Vagina (tissue), 2 donors: Measurements from ENCODE around the gene SCNN1B. TPM values are rescaled to one million over a fixed set of nuclear protein-coding genes. Genes with fewer than 3 reads are reported as not detected.

Experiments
- DNase-seq, 2 donors: peaks; one replicate each; pipeline ENCODE4 v3.0.0-alpha.2; 2017; ENCODE audit errors: extremely low spot score in 2 of 2
- H3K27ac ChIP-seq: fragments of 200-600 bp; sonication (generic); one replicate; pipeline ENCODE4 v1.5.1; 2019
- H3K27me3 ChIP-seq: fragments of 200-600 bp; sonication (generic); one replicate; pipeline ENCODE4 v1.5.1; 2019
- H3K36me3 ChIP-seq, 2 donors: fragments of 200-600 bp; sonication (generic); one replicate each; pipeline ENCODE4 v1.5.1; 2017 to 2019
- H3K4me1 ChIP-seq: fragments of 200-600 bp; sonication (generic); one replicate; pipeline ENCODE4 v1.5.1; 2019
- H3K4me3 ChIP-seq, 2 donors: fragments of 200-600 bp; sonication (generic); 1 replicate in 1 of 2; 2 replicates in 1 of 2; pipeline ENCODE4 v1.5.1; 2016 to 2019
- H3K9me3 ChIP-seq: fragments of 200-600 bp; sonication (generic); one replicate; pipeline ENCODE4 v1.5.1; 2019
- POLR2A ChIP-seq, 2 donors: fragments of 450-650 bp; IDR thresholded peaks; one replicate each; pipeline ENCODE4 v1.6.1; 2017; ENCODE audit warnings: antibody characterized with exemption in 2 of 2, mild to moderate bottlenecking in 2 of 2, moderate library complexity in 2 of 2
- POLR2AphosphoS5 ChIP-seq, 2 donors: sonication (generic); formaldehyde crosslinking; IDR thresholded peaks; one replicate each; pipeline ENCODE4 v1.9.0; 2017; ENCODE audit warnings: antibody characterized with exemption in 2 of 2, mild to moderate bottlenecking in 2 of 2, low read depth in 1 of 2; ENCODE audit not compliant: insufficient read depth in 1 of 2
- intact Hi-C: fragments of 100-400 bp; cut with DNase I; formaldehyde crosslinking; loops from one replicate; pipeline ENCODE4 v1.15.1; 2023
- total RNA-seq: library from RNA; depleted of rRNA; stranded (reverse); fragments of >200 nt; gene quantifications from one replicate; pipeline ENCODE4 v1.2.3, GENCODE V29; 2016
- TF ChIP-seq, protein P1 (sequence below), 3 experiments: fragments of 450-650 bp in 2 of 3; fragments of 200-600 bp in 1 of 3; sonication (generic) in 1 of 3; IDR thresholded peaks; one replicate each; pipeline ENCODE4 v1.5.1; 2017 to 2019; ENCODE audit warnings: antibody characterized with exemption in 3 of 3, mild to moderate bottlenecking in 2 of 3, moderate library complexity in 2 of 3

SCNN1B gene
- total RNA-seq, 1 donor from 2014 or later = 76.9 TPM

DNA sequence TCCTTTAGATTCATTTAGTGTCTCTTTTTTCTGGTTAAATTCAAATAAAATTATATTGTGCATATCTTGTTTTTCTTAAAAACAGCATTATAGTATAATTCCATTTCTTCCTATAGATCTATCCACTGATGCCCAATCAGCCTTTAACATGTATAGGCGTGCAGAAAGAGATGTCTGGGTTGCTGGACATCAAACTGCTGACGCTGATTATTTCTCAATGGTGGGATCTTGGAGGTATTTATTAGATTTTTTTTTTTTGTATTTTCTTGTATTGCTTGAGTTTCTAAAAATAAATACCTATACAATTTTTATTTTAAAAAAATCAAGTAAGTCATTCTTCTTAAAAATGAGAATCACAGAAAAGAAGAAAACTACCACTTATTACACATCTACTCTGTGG, 100.0 kb downstream of the SCNN1B start:
- Histone ChIP-seq H3K4me1 (peaks cover 6% of the 10 kb centered on the region), H3K36me3 (peaks cover 0 to 63% of the 10 kb centered on the region in 2 donors), H3K9me3 (no peaks in the 10 kb centered on the region), H3K27me3 (no peaks in the 10 kb centered on the region), H3K4me3 (no peak overlapping the region), H3K27ac (no peak overlapping the region)
- no peak for DNase-seq
- intact Hi-C loops = no loop called here
- TF ChIP-seq, protein P1, sequence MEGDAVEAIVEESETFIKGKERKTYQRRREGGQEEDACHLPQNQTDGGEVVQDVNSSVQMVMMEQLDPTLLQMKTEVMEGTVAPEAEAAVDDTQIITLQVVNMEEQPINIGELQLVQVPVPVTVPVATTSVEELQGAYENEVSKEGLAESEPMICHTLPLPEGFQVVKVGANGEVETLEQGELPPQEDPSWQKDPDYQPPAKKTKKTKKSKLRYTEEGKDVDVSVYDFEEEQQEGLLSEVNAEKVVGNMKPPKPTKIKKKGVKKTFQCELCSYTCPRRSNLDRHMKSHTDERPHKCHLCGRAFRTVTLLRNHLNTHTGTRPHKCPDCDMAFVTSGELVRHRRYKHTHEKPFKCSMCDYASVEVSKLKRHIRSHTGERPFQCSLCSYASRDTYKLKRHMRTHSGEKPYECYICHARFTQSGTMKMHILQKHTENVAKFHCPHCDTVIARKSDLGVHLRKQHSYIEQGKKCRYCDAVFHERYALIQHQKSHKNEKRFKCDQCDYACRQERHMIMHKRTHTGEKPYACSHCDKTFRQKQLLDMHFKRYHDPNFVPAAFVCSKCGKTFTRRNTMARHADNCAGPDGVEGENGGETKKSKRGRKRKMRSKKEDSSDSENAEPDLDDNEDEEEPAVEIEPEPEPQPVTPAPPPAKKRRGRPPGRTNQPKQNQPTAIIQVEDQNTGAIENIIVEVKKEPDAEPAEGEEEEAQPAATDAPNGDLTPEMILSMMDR (IDR thresholded peaks at IDR 0.05) = no peak
- TF ChIP-seq POLR2A (IDR thresholded peaks at IDR 0.05) (no peak), POLR2AphosphoS5 (IDR thresholded peaks at IDR 0.05; ENCODE audit: insufficient read depth in 1 of 2, low read depth in 1 of 2) (no peak)

DNA sequence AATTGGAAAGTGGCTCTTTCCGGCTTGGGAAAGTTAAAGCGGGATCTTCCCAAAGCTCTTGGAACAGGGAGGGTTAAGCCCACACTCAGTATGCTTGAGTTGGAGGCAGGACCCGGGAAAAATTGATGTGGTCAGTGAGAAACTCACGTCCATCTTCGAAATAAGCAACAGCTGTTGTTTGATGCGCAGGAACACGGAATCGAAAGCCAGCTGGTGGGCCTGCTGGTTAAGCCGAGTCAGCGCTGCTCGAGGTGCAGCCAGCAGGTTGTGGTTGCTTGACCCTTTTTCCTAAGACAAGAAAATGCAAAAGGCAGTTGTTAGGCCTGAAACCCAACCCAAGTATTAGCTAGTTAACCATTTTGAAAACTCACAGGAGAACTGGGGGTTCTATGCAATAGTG, 101.4 kb downstream of the SCNN1B start:
- intact Hi-C loops = no loop called here
- H3K4me1 ChIP-seq = peaks cover 11% of the 10 kb centered on the region
- DNase-seq = no peak
- no peak overlapping the region for H3K4me3 ChIP-seq
- peaks cover 0 to 49% of the 10 kb centered on the region in 2 donors for H3K36me3 ChIP-seq
- TF ChIP-seq, protein P1 (IDR thresholded peaks at IDR 0.05) = no peak
- TF ChIP-seq POLR2AphosphoS5 (IDR thresholded peaks at IDR 0.05; ENCODE audit: insufficient read depth in 1 of 2, low read depth in 1 of 2) = no peak
- TF ChIP-seq POLR2A (IDR thresholded peaks at IDR 0.05) = no peak
- no peaks in the 10 kb centered on the region for H3K9me3 ChIP-seq
- no peak overlapping the region for H3K27ac ChIP-seq
- no peaks in the 10 kb centered on the region for H3K27me3 ChIP-seq

DNA sequence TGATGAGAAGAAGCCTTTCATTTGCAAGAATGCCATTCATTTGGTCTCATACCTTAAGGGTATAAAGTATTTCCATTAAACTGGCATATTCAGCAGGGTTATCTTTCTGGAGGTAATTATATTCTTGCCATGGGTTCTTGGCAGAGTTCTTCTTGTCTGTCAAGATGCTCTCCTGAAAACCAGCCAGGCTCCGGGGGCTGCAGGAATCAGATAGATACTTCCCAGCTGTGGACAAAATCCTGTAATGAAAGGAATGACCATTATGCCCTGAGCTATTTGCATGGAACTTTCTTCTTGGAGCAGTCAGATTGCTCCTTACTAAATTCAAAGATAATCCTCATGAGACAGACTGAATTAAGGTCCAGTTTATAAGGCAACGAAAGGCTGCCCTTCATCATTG, 103.9 kb downstream of the SCNN1B start:
- Histone ChIP-seq H3K4me1 (peaks cover 24% of the 10 kb centered on the region), H3K9me3 (no peaks in the 10 kb centered on the region), H3K36me3 (peaks cover 0 to 27% of the 10 kb centered on the region in 2 donors), H3K27me3 (no peaks in the 10 kb centered on the region), H3K27ac (no peak overlapping the region), H3K4me3 (no peak overlapping the region)
- DNase-seq = no peak
- TF ChIP-seq POLR2AphosphoS5 (IDR thresholded peaks at IDR 0.05; ENCODE audit: insufficient read depth in 1 of 2, low read depth in 1 of 2) (no peak), POLR2A (IDR thresholded peaks at IDR 0.05) (no peak)
- TF ChIP-seq, protein P1 (IDR thresholded peaks at IDR 0.05) = no peak
- intact Hi-C loops = no loop called here

DNA sequence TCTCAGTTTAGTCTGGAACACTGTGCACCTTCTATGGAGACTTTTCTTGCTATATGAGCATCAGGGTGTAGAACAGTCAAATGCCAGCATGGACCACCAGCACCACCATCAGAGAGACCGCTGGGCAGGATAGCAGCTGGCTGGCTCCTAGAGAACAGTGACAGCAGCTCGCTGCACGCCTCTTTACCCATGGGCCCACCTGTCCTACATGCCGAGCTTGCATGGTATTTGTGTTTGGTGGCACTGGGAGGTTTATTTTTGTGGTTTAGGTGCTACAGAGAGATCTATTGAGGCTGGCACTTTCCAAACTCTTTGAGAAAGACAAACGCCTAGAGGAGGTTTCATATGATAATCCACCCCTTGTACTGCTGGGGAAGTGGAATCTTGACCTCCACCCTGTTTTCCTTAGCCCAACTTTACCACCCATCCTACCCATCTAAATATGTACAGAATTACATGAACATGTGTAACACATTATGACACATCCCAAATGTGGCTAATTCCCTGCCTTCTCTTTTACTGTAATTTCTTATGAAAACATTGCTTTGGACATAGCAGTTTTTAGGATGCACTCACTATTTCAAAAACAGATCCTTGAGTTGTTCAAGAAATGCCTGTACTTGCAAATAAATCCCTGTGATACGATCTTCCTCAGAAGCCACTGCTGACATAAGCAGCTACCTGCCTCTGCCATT, 104.6 kb downstream of the SCNN1B start:
- DNase-seq = no peak
- peaks cover 0 to 27% of the 10 kb centered on the region in 2 donors for H3K36me3 ChIP-seq
- no peaks in the 10 kb centered on the region for H3K27me3 ChIP-seq
- no peak overlapping the region for H3K4me3 ChIP-seq
- no peak overlapping the region for H3K27ac ChIP-seq
- TF ChIP-seq, protein P1 (IDR thresholded peaks at IDR 0.05) = no peak
- TF ChIP-seq POLR2AphosphoS5 (IDR thresholded peaks at IDR 0.05; ENCODE audit: insufficient read depth in 1 of 2, low read depth in 1 of 2) (no peak), POLR2A (IDR thresholded peaks at IDR 0.05) (no peak)
- no peaks in the 10 kb centered on the region for H3K9me3 ChIP-seq
- intact Hi-C loops = no loop called here
- peaks cover 24% of the 10 kb centered on the region for H3K4me1 ChIP-seq

DNA sequence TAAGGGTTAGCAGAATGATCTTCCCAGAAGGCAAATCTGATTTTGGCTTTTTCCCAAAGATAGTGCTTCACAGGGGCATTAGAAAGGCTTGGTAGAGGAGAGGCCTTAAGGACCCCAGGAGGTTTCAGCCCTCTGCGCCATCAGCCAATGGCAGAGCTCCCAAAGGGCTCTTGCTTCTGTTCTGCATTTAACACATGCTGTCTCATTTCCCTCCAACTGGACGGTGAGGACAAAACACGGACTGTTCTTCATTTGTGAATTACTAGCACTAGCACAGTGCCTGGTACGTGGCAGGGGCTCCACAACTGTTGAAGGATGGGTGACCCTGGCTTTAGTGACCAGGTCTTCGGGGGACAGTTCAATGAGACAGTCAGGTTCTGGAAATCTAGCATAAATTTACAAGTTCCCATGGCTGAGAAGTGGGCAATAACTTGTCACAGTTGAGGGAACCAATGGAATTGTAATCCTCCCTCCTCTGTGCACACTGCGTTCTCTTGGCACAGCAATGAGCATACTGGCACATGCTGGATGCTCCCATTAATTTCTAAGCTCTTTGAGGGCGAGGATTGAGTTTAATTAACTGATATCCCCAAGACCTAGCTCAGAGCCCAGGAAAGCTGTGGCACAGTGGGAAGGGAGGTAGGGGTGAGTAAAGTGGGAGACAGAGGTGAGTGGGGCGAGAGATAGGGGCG, 105.5 kb downstream of the SCNN1B start:
- peaks cover 24% of the 10 kb centered on the region for H3K4me1 ChIP-seq
- H3K9me3 ChIP-seq = no peaks in the 10 kb centered on the region
- no peak for DNase-seq
- intact Hi-C loops = no loop called here
- no peak overlapping the region for H3K4me3 ChIP-seq
- no peak overlapping the region for H3K27ac ChIP-seq
- peaks cover 0 to 33% of the 10 kb centered on the region in 2 donors for H3K36me3 ChIP-seq
- no peaks in the 10 kb centered on the region for H3K27me3 ChIP-seq
- TF ChIP-seq POLR2A (IDR thresholded peaks at IDR 0.05) = no peak
